A673 (cell line): ENCODE data around the gene HOXD4.

Experiments used
- CTCF ChIP-seq: fragments of 300-800, 200-600 bp; sonication (generic); conservative IDR thresholded peaks from 2 replicates; pipeline ENCODE4 v1.5.1; 2017; ENCODE audit warnings: low read depth, mild to moderate bottlenecking, antibody characterized with exemption, low read length, moderate library complexity, mixed read lengths
- EZH2 ChIP-seq: fragments of 200-600 bp; sonication (generic); IDR thresholded peaks from 2 replicates; pipeline ENCODE4 v1.6.1; 2017; ENCODE audit warnings: borderline replicate concordance, low read depth, mild to moderate bottlenecking, mixed read lengths, antibody characterized with exemption, low read length; ENCODE audit not compliant: poor library complexity, severe bottlenecking

- no peak for TF ChIP-seq CTCF
- TF ChIP-seq EZH2 = no peak
Observed at GRCh38 chr2:176161825-176162626, 10.7 kb downstream of the HOXD4 start.
